Hair follicular keratinocyte (primary cell): Measurements from ENCODE around the gene FAHD1. TPM values are rescaled to one million over a fixed set of nuclear protein-coding genes. Genes with fewer than 3 reads are reported as not detected.

Experiments used
- total RNA-seq: library from RNA; depleted of rRNA; stranded (reverse); fragments of >200 nt; gene quantifications from 2 replicates; pipeline ENCODE4 v1.2.3, GENCODE V29; 2015

The FAHD1 gene
- total RNA-seq: 32.2 and 34.9 TPM in 2 replicates

GRCh38 chr16:1826691-1827573 lies at the start of gene FAHD1, which contains the start of gene HAGH:
FAHD1 (plus strand) TSS chr16:1827206; CDS start chr16:1827239, 33 bp downstream.
HAGH (minus strand) TSS chr16:1826825; CDS start chr16:1826787, 38 bp downstream.

GRCh38 chr16:1782408-1783264 lies 44.4 kb upstream of the FAHD1 start, which contains the start of the genes NUBP2 and SPSB3:
NUBP2 (plus strand) TSS chr16:1782960; CDS start chr16:1783021, 61 bp downstream.
SPSB3 (minus strand) TSS chr16:1782571; CDS start chr16:1781483, 1,088 bp downstream.

GRCh38 chr16:1793578-1794220 lies 33.3 kb upstream of the FAHD1 start, which contains the start of gene IGFALS:
IGFALS (minus strand) TSS chr16:1793705; CDS start chr16:1793652, 53 bp downstream.

DNA sequence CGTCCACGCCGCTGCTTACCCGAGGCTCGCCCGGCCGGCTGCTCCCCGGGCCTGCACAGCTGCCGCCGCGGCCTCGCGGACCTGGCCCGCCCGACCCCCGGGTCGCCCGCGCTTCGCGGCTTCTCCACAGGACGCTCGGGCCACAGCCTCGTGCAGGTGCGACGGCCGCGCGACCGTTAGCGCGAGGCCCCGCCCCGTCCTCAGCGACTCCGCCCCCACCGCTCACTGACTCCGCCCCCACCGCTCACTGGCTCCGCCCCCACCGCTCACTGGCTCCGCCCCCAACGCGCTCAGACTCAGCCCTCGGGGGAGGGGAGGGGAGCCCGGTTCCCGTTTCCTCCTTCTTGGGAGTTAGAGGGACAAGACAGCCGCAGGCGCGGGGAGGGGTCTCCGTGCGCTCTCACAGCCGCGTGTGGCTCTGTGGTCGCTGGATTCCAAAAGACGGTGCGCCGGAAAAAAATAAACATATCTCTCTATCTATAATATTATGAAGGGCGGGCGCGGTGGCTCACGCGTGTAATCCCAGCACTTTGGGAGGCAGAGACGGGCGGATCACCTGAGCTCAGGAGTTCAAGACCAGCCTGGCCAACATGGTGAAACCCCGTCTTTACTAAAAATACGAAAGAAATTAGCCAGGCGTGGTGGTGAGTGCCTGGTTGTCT lies 45.1 kb downstream of the FAHD1 start, which contains the start of gene MEIOB:
TSS of gene MEIOB (minus strand) at position 191 of the 662 bp plus-strand sequence. CDS start 3,989 bp downstream, outside the sequence.

Other genes with a start within 250 kb of the FAHD1 start
- 8.1 and 11.2 TPM in 2 replicates for gene IFT140, start 215.1 kb upstream of the FAHD1 start, total RNA-seq
- 5.9 and 7.0 TPM in 2 replicates for gene CRAMP1, start 214.8 kb upstream of the FAHD1 start, total RNA-seq
- 68.1 and 84.7 TPM in 2 replicates for gene JPT2, start 148.9 kb upstream of the FAHD1 start, total RNA-seq
- gene MAPK8IP3, start 121.0 kb upstream of the FAHD1 start, total RNA-seq: 7.4 and 28.2 TPM in 2 replicates
- gene NME3, start 55.7 kb upstream of the FAHD1 start, total RNA-seq: 53.2 and 65.0 TPM in 2 replicates
- gene EME2, start 54.4 kb upstream of the FAHD1 start, total RNA-seq: 2.6 and 3.3 TPM in 2 replicates
- gene MRPS34, start 54.1 kb upstream of the FAHD1 start, total RNA-seq: 136 and 217 TPM in 2 replicates
- gene SPSB3, start 44.6 kb upstream of the FAHD1 start, total RNA-seq: 29.6 and 50.4 TPM in 2 replicates
- 95.2 and 178 TPM in 2 replicates for gene NUBP2, start 44.2 kb upstream of the FAHD1 start, total RNA-seq
- gene IGFALS, start 33.5 kb upstream of the FAHD1 start, total RNA-seq: not detected in 2 replicates
- 59.8 and 73.5 TPM in 2 replicates for gene HAGH, start 381 bp upstream of the FAHD1 start, total RNA-seq
- gene MEIOB, start 45.0 kb downstream of the FAHD1 start, total RNA-seq: 0.08 TPM in 1 of 2 replicates, not detected in the other
- not detected in 2 replicates for gene HS3ST6, start 91.2 kb downstream of the FAHD1 start, total RNA-seq
- 6.3 and 6.4 TPM in 2 replicates for gene MSRB1, start 116.0 kb downstream of the FAHD1 start, total RNA-seq
- 0.55 TPM in 1 of 2 replicates, not detected in the other for gene RPL3L, start 127.5 kb downstream of the FAHD1 start, total RNA-seq
- 168 and 283 TPM in 2 replicates for gene NDUFB10, start 132.3 kb downstream of the FAHD1 start, total RNA-seq
- 4,608 and 4,861 TPM in 2 replicates for gene RPS2, start 137.6 kb downstream of the FAHD1 start, total RNA-seq
- 0.16 TPM in 1 of 2 replicates, not detected in the other for gene RNF151, start 139.7 kb downstream of the FAHD1 start, total RNA-seq
- 85.0 and 114 TPM in 2 replicates for gene TBL3, start 144.8 kb downstream of the FAHD1 start, total RNA-seq
- 1.2 and 2.1 TPM in 2 replicates for gene NOXO1, start 154.3 kb downstream of the FAHD1 start, total RNA-seq
- gene GFER, start 157.0 kb downstream of the FAHD1 start, total RNA-seq: 21.3 and 23.3 TPM in 2 replicates
- gene SYNGR3, start 162.8 kb downstream of the FAHD1 start, total RNA-seq: 0.68 and 5.4 TPM in 2 replicates
- 62.8 and 87.5 TPM in 2 replicates for gene ZNF598, start 182.6 kb downstream of the FAHD1 start, total RNA-seq
- gene NPW, start 192.6 kb downstream of the FAHD1 start, total RNA-seq: 0.68 TPM in 1 of 2 replicates, not detected in the other
- 7.6 and 7.9 TPM in 2 replicates for gene NHERF2, start 199.7 kb downstream of the FAHD1 start, total RNA-seq
- 23.2 and 40.5 TPM in 2 replicates for gene NTHL1, start 220.6 kb downstream of the FAHD1 start, total RNA-seq
- gene TSC2, start 220.8 kb downstream of the FAHD1 start, total RNA-seq: 22.3 and 23.4 TPM in 2 replicates